Activated CD4-positive, alpha-beta T cell treated with anti-CD3 and anti-CD28 coated beads, Interleukin-2, amount 50 U/mL, for 48 hours (primary cell): ENCODE measurements around the gene GPBP1.
"Not testable (repeated sequence)": the region's sequence is repeated elsewhere in the genome, so short reads cannot be mapped to it uniquely, and the experiment has no call there.

Experiments used
- DNase-seq, 2 experiments: peaks; one replicate each; pipeline ENCODE4 v3.0.0-alpha.2; 2020

GPBP1 gene

GRCh38 chr5:57215629-57216195 is 41.9 kb downstream of the GPBP1 start:
- DNase-seq, result no peak

GRCh38 chr5:57216714-57217113 is 42.9 kb downstream of the GPBP1 start:
- DNase-seq, result no peak

DNA sequence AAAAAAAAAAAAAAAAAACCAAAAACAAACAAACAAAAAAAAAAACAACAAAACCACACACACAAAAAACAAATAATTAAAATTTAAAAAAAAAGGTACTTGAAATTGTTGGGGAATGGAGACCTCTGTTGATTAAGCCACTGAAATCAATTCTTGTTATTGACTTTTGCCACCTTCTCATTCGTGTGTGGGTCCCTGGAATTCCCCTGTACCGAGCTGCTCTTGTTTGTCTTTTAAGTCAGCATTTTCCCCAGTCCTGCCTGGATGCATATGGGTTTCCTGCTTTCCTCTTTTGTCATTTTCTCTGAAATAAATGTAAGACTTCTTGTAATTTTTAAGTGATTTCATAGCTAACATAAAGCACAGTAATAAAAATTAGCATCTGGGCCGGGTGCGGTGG is 45.5 kb downstream of the GPBP1 start:
- DNase-seq, result peak in 1 of 2 experiments; percentile 28

GRCh38 chr5:57221049-57221568 is 47.2 kb downstream of the GPBP1 start:
- no peak for DNase-seq

GRCh38 chr5:57225553-57225952 is 51.7 kb downstream of the GPBP1 start:
- no peak for DNase-seq

GRCh38 chr5:57229313-57229712 is 55.5 kb downstream of the GPBP1 start:
- no peak for DNase-seq

GRCh38 chr5:57231607-57232006 is 57.7 kb downstream of the GPBP1 start:
- DNase-seq, result no peak

GRCh38 chr5:57232293-57233033 is 58.6 kb downstream of the GPBP1 start:
- no peak for DNase-seq

GRCh38 chr5:57243286-57244137 is 69.7 kb downstream of the GPBP1 start:
- no peak for DNase-seq

DNA sequence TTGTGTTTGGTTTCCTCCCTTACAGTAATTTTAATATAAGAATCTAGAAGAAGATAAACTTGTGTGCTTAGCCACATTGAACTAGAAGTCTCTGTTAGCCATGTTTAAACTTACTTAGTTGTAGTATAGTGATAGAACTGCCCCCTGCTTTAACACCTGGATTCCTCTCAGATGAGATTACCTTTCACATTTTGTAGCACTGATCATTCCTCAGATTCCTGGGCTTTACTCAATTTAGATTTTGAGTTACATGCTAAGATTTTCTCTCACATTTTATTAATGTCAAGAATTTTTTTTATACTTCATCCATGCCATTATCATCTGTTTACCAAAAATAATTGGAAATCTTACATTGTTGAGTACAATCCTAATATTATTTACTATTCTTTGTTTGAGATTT is 70.5 kb downstream of the GPBP1 start:
- no peak for DNase-seq

DNA sequence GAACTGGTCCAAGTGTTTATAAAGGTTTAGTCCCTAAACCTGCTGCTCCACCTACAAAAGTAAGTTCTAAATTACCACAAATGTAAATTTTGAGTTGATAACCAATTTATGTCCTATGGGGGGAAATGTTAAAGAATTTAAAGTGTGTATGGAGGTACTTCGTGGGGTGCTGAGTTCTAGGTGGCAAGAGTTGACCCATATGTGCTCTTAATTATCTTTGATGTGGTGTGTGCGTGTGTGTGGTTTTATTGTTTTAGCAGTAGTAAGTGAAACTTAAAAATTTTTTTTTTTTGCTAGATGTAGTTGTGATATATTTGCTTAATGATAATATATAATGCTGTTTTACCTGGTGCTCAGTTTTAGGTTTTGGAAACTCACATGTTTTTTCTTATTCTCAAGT is 72.6 kb downstream of the GPBP1 start:
- no peak for DNase-seq

GRCh38 chr5:57247765-57248164 is 73.9 kb downstream of the GPBP1 start:
- DNase-seq, result no peak

DNA sequence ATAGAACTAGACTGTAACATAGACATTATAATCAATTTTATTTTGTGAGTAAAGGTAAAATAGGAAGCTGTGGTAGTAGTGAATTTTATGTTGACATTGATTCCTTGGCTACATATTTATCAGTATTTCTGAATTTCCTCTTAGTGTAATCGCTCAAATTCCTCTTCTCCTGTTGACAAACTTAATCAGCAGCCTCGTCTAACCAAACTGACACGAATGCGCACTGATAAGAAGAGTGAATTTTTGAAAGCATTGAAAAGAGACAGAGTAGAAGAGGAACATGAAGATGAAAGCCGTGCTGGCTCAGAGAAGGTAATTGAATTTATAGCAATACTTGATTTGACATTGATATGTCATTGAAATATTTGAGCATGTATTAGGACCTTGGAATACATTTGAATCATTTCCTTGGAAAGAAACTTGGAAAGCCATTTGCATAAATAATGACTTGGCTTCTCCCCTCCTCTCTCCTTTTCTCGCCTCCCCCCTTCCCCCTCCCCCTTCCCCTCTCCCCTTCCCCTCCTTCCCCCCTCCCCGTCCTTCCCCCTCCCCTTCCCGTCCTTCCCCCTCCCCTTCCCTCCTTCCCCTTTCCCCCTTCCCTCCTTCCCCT is 75.5 kb downstream of the GPBP1 start:
- DNase-seq, result no peak

- DNase-seq, result no peak
Measured at GRCh38 chr5:57258052-57258451, 84.2 kb downstream of the GPBP1 start.

GRCh38 chr5:57258943-57259342 is 85.1 kb downstream of the GPBP1 start:
- no peak for DNase-seq

DNA sequence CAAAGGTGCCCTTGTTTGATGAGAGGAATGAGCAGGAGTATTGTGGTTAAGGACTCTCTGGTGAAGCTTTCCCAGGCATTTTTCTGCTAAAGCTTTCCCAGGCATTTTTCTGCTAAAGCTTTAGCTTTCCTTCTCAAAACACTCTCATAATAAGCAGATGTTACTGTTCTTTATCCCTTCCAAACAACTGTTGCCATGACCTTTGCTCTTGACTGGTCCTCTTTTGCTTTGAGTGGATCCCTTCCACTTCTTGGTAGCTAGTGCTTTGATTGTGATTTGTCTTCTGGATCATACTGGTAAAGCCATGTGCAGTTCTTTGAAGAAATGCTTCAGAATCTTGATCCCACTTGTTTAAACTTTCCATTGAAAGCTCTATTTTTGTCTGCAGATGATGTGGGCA is 85.8 kb downstream of the GPBP1 start:
- no peak for DNase-seq

DNA sequence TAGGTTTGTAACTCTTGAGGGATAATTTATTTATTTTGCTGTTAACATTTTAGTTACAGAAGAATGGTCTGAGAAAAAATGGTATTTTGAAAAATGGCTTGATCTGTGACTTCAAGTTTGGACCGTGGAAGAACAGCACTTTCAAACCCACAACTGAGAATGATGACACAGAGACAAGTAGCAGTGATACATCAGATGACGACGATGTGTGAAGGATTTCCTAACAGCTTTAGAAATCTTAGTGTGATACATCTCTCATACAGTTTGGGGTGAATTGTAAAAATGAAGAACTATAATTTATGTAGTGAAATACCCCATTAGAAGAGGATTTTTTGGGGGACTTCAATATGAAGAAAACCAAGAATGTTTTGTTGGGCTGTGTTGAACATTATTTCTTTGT is 88.7 kb downstream of the GPBP1 start:
- no peak for DNase-seq

- no peak for DNase-seq
Measured at GRCh38 chr5:57267805-57268204, 93.9 kb downstream of the GPBP1 start.

DNA sequence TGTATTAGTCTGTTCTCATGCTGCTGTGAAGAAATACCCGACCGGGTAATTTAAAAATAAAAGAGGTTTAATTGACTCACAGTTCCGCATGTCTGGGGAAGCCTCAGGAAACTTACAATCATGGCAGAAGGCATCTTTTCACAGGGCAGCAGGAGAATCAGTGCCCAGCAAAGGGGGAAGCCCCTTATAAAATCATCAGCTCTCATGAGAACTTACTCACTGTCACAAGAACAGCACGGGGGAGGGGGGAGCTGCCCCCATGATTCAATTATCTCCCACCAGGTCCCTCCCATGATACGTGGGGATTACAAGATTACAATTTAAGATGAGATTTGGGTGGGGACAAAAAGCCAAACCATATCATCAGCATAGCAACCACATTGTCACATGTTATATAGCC is 102.5 kb downstream of the GPBP1 start:
- DNase-seq, result no peak

GRCh38 chr5:57277085-57277484 is 103.2 kb downstream of the GPBP1 start:
- no peak for DNase-seq

DNA sequence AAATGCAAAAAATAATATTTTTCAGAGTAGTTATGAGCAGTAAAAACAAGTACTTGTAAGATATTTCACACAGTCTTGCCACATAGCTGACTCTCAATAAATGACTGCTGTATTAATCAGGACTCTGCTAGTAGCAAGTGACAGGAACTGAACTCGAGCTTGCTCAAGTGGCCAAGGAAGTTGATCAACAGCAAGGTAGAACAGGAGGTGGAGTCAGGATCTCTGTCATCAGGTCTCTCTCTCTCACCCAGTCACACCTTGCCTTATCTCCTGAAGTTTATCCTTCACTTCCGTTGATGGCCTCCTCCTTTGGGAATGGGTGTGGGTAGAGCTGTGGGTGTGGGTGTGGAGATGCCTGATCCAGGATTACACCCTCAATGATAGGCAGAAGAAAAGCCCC is 107.0 kb downstream of the GPBP1 start:
- DNase-seq, result no peak

GRCh38 chr5:57285084-57285483 is 111.2 kb downstream of the GPBP1 start:
- DNase-seq, result not testable (repeated sequence)

DNA sequence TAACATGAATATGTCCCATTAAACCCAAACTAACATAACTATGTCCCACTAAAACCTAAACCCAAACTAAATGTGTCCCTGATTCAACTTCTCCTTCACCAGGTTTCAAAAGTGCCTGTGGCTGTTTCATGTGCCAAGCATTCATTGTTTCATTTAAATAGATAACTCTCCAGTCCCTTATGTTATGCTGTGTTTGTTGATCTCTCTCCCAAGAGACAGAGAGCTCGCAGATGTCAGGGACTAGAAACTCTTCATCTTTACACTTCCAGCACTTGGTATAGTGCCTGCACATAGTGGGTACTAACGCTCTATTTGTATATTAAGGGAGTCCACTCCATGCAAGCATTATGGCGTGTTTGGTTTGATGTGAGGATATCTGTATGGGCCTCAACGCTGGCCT is 118.0 kb downstream of the GPBP1 start:
- no peak for DNase-seq
